IMR-90 (cell line): ENCODE data around the gene ISCU. TPM values are rescaled to one million over a fixed set of nuclear protein-coding genes. Genes with fewer than 3 reads are reported as not detected.

Experiments used
- ATAC-seq: fragments of 200-7000 bp; cut with Tn5 transposase; 2 replicates; pipeline ENCODE4 v1.9.1; 2020; ENCODE audit warnings: low read depth, mild to moderate bottlenecking, moderate library complexity
- BruUV-seq: library from RNA; stranded (reverse); fragments of 400-500 nt; replicated peaks from 2 replicates; lab custom pipeline; 2021; lab: Mats Ljungman, UMichigan
- CTCF ChIA-PET: fragments of 300-600 bp; formaldehyde crosslinking; extraction: SDS; loops from one replicate; lab custom pipeline; 2021; ENCODE audit warnings: antibody characterized with exemption; lab: Yijun Ruan, JAX
- POLR2A ChIA-PET: fragments of 300-600 bp; sonication (Branson Sonifier 250); formaldehyde crosslinking; loops from one replicate; lab custom pipeline; 2022; ENCODE audit warnings: antibody characterized with exemption; ENCODE audit not compliant: unreplicated experiment; lab: Charles Lee
- DNase-seq: peaks from one replicate; pipeline ENCODE4 v3.0.0; 2013
- H2AFZ ChIP-seq: replicated peaks from 2 replicates; pipeline ENCODE3; 2013; ENCODE audit warnings: low read length, mild to moderate bottlenecking; ENCODE audit not compliant: poor library complexity
- H2AK5ac ChIP-seq: 2 replicates; pipeline ENCODE4 v1.6.1; 2013; ENCODE audit warnings: low read depth, low read length, inconsistent platforms
- H2AK9ac ChIP-seq: replicated peaks from 2 replicates; pipeline ENCODE3; 2013; ENCODE audit warnings: mild to moderate bottlenecking, low read depth, low read length, moderate library complexity; ENCODE audit not compliant: poor library complexity
- H2BK120ac ChIP-seq: 2 replicates; pipeline ENCODE4 v1.6.1; 2013; ENCODE audit warnings: low read depth, low read length, inconsistent platforms
- H2BK15ac ChIP-seq: 3 replicates; pipeline ENCODE4 v1.6.1; 2013; ENCODE audit warnings: low read depth, low read length, inconsistent platforms
- H2BK20ac ChIP-seq: 2 replicates; pipeline ENCODE4 v1.6.1; 2013; ENCODE audit warnings: low read depth, mild to moderate bottlenecking, inconsistent platforms, low read length, moderate library complexity
- H2BK5ac ChIP-seq: 2 replicates; pipeline ENCODE4 v1.6.1; 2013; ENCODE audit warnings: mild to moderate bottlenecking, low read depth, low read length, inconsistent platforms; ENCODE audit not compliant: poor library complexity, severe bottlenecking
- H3K14ac ChIP-seq: replicated peaks from 2 replicates; pipeline ENCODE4 v1.6.1; 2013; ENCODE audit warnings: low read depth, low read length, inconsistent platforms
- H3K18ac ChIP-seq: 2 replicates; pipeline ENCODE4 v1.6.1; 2013; ENCODE audit warnings: low read depth, low read length, control low read depth
- H3K23ac ChIP-seq: 2 replicates; pipeline ENCODE4 v1.6.1; 2013; ENCODE audit warnings: low read depth, low read length, inconsistent platforms
- H3K27ac ChIP-seq: 2 replicates; pipeline ENCODE4 v1.5.1; 2013; ENCODE audit warnings: mild to moderate bottlenecking, control low read depth, low read length; ENCODE audit not compliant: insufficient read depth
- H3K27me3 ChIP-seq: 2 replicates; pipeline ENCODE4 v1.6.1; 2013; ENCODE audit warnings: low read length; ENCODE audit not compliant: control insufficient read depth, insufficient read depth
- H3K36me3 ChIP-seq: 2 replicates; pipeline ENCODE4 v1.6.1; 2013; ENCODE audit warnings: low read length, mixed read lengths; ENCODE audit not compliant: control insufficient read depth, insufficient read depth
- H3K4ac ChIP-seq: 2 replicates; pipeline ENCODE4 v1.6.1; 2013; ENCODE audit warnings: low read depth, low read length, inconsistent platforms
- H3K4me1 ChIP-seq: 2 replicates; pipeline ENCODE4 v1.6.1; 2013; ENCODE audit warnings: low read length, mixed read lengths; ENCODE audit not compliant: control insufficient read depth, insufficient read depth
- H3K4me2 ChIP-seq: 2 replicates; pipeline ENCODE4 v1.6.1; 2013; ENCODE audit warnings: low read depth, mild to moderate bottlenecking, control low read depth, low read length, moderate library complexity
- H3K4me3 ChIP-seq: 2 replicates; pipeline ENCODE4 v1.5.1; 2013; ENCODE audit warnings: low read depth, mild to moderate bottlenecking, control low read depth, low read length, moderate library complexity; ENCODE audit not compliant: insufficient read depth
- H3K56ac ChIP-seq: 2 replicates; pipeline ENCODE4 v1.6.1; 2013; ENCODE audit warnings: low read length, inconsistent platforms; ENCODE audit not compliant: insufficient read depth; ENCODE audit errors: extremely low read depth
- H3K79me1 ChIP-seq, 2 experiments: 2 replicates each; pipeline ENCODE4 v1.6.1; 2013; ENCODE audit warnings: low read length in 2 of 2, inconsistent platforms in 1 of 2, low read depth in 1 of 2
- H3K9ac ChIP-seq: 2 replicates; pipeline ENCODE4 v1.6.1; 2013; ENCODE audit warnings: low read depth, low read length, control low read depth
- H3K9me1 ChIP-seq: 2 replicates; pipeline ENCODE4 v1.6.1; 2013; ENCODE audit warnings: low read length, inconsistent platforms; ENCODE audit not compliant: insufficient read depth
- H3K9me3 ChIP-seq: 2 replicates; pipeline ENCODE4 v1.6.1; 2013; ENCODE audit warnings: low read length; ENCODE audit not compliant: control insufficient read depth, insufficient read depth
- H4K20me1 ChIP-seq: 2 replicates; pipeline ENCODE4 v1.6.1; 2013; ENCODE audit warnings: low read length, inconsistent platforms; ENCODE audit not compliant: insufficient read depth
- H4K5ac ChIP-seq: 2 replicates; pipeline ENCODE4 v1.6.1; 2013; ENCODE audit warnings: mild to moderate bottlenecking, low read depth, low read length, control low read depth
- H4K8ac ChIP-seq, 2 experiments: 2 replicates each; pipeline ENCODE4 v1.6.1; 2013; ENCODE audit warnings: low read depth in 2 of 2, low read length in 2 of 2, control low read depth in 1 of 2, inconsistent platforms in 1 of 2
- H4K91ac ChIP-seq: 2 replicates; pipeline ENCODE4 v1.6.1; 2013; ENCODE audit warnings: low read depth, low read length, inconsistent platforms; ENCODE audit not compliant: insufficient read depth
- BHLHE40 ChIP-seq: fragments of 150-350 bp; IDR thresholded peaks from 2 replicates; pipeline ENCODE4 v1.6.1; 2016; ENCODE audit warnings: mild to moderate bottlenecking, low read depth, low read length
- CEBPB ChIP-seq: IDR thresholded peaks from 2 replicates; pipeline ENCODE4 v1.6.1; 2012; ENCODE audit warnings: low read depth, low read length, improper control_type of control experiment
- CHD1 ChIP-seq: IDR thresholded peaks from 2 replicates; pipeline ENCODE4 v1.6.1; 2012; ENCODE audit warnings: low read depth, low read length, improper control_type of control experiment
- CTCF ChIP-seq: conservative IDR thresholded peaks from 2 replicates; pipeline ENCODE4 v1.5.1; 2012; ENCODE audit warnings: mild to moderate bottlenecking, low read depth, low read length, improper control_type of control experiment
- ELK1 ChIP-seq: fragments of 150-350 bp; IDR thresholded peaks from 2 replicates; pipeline ENCODE4 v1.6.1; 2016; ENCODE audit warnings: low read depth, mild to moderate bottlenecking, low read length, moderate library complexity, borderline replicate concordance
- FOS ChIP-seq: fragments of 150-350 bp; IDR thresholded peaks from 2 replicates; pipeline ENCODE4 v1.6.1; 2016; ENCODE audit warnings: low read depth, low read length
- MAFK ChIP-seq: IDR thresholded peaks from 2 replicates; pipeline ENCODE4 v1.6.1; 2012; ENCODE audit warnings: low read depth, low read length, improper control_type of control experiment
- MAZ ChIP-seq: IDR thresholded peaks from 2 replicates; pipeline ENCODE4 v1.6.1; 2012; ENCODE audit warnings: low read depth, mild to moderate bottlenecking, low read length, improper control_type of control experiment, moderate library complexity, borderline replicate concordance
- NFE2L2 ChIP-seq: fragments of 150-350 bp; IDR thresholded peaks from 2 replicates; pipeline ENCODE4 v1.6.1; 2016; ENCODE audit warnings: low read depth, mild to moderate bottlenecking, low read length
- POLR2A ChIP-seq: IDR thresholded peaks from 2 replicates; pipeline ENCODE4 v1.6.1; 2012; ENCODE audit warnings: mild to moderate bottlenecking, low read depth, low read length
- RAD21 ChIP-seq: IDR thresholded peaks from 2 replicates; pipeline ENCODE4 v1.6.1; 2012; ENCODE audit warnings: low read length, improper control_type of control experiment
- RCOR1 ChIP-seq: IDR thresholded peaks from 2 replicates; pipeline ENCODE4 v1.6.1; 2012; ENCODE audit warnings: mild to moderate bottlenecking, low read length, improper control_type of control experiment; ENCODE audit not compliant: insufficient replicate concordance
- RFX5 ChIP-seq: IDR thresholded peaks from 2 replicates; pipeline ENCODE4 v1.8.0; 2012; ENCODE audit warnings: low read depth, mild to moderate bottlenecking, low read length, moderate library complexity
- SMC3 ChIP-seq: fragments of 150-350 bp; IDR thresholded peaks from 2 replicates; pipeline ENCODE4 v1.6.1; 2016; ENCODE audit warnings: low read depth, mild to moderate bottlenecking, antibody characterized with exemption, low read length, moderate library complexity
- WGBS, 2 experiments: methylation state at CpG; one replicate each; pipeline versions ENCODE4 v1.1.5 to v1.1.7; 2013; ENCODE audit warnings: missing lambda C conversion rate in 2 of 2; ENCODE audit not compliant: insufficient read length in 1 of 2; ENCODE audit errors: extremely low coverage in 2 of 2; 5-methylcytosine and 5-hydroxymethylcytosine counted together
- dilution Hi-C: fragments of 300-500 bp; cut with HindIII; formaldehyde crosslinking; loops from one replicate; pipeline ENCODE4 v1.14.3; 2018; ENCODE audit warnings: low sequenced_read_pairs; ENCODE audit not compliant: unreplicated experiment
- in situ Hi-C: fragments of 300-500 bp; cut with MboI; formaldehyde crosslinking; loops from 3 replicates; pipeline ENCODE4 v1.14.3; 2019; ENCODE audit warnings: low sequenced_read_pairs, inconsistent platforms, mixed read lengths
- intact Hi-C: fragments of 100-400 bp; cut with micrococcal nuclease; formaldehyde crosslinking; loops from 2 replicates; pipeline ENCODE4 v1.10.0; 2022
- polyA plus RNA-seq, 3 experiments: library from polyadenylated mRNA; depleted of rRNA; stranded (reverse); fragments of >200 nt; gene quantifications; 2 replicates each; pipeline ENCODE4 v1.2.3, GENCODE V29; 2012; ENCODE audit warnings: low replicate concordance in 1 of 3
- total RNA-seq: library from RNA; depleted of rRNA; stranded (reverse); fragments of >200 nt; gene quantifications from 2 replicates; pipeline ENCODE4 v1.2.3, GENCODE V29; 2012

Gene ISCU
- total and polyA plus RNA-seq, 2 of the 4 experiments (the other 2 are of a cell fraction): 52.7 to 87.2 TPM

GRCh38 chr12:108519558-108519957, 42.8 kb upstream of the ISCU start:
- Histone ChIP-seq H3K79me1 (peaks cover 22 to 60% of the 10 kb centered on the region in 2 experiments), H3K9me3 (no peaks in the 10 kb centered on the region), H3K27me3 (no peaks in the 10 kb centered on the region), H4K20me1 (peaks cover 5% of the 10 kb centered on the region; the same call in 1 of the 2 replicates), H3K14ac (no peak overlapping the region), H4K5ac (no peak overlapping the region), H4K8ac (no peak overlapping the region), H3K27ac (no peak overlapping the region), H3K4me1 (peaks cover 3% of the 10 kb centered on the region), H3K9me1 (peaks cover 18% of the 10 kb centered on the region; the same call in 1 of the 2 replicates), H3K9ac (no peak overlapping the region), H2BK120ac (no peak overlapping the region), H2BK5ac (no peak overlapping the region), H3K36me3 (peaks cover 51% of the 10 kb centered on the region), H3K4ac (no peak overlapping the region), H3K56ac (no peak overlapping the region), H3K18ac (no peak overlapping the region), H2AK5ac (no peak overlapping the region), H2BK15ac (no peak overlapping the region), H3K4me2 (no peak overlapping the region), H2AFZ (no peak overlapping the region), H3K23ac (no peak overlapping the region), H2AK9ac (no peak overlapping the region), H3K4me3 (no peak overlapping the region), H4K91ac (no peak overlapping the region), H2BK20ac (no peak overlapping the region)
- DNase-seq: no peak
- no TSS peak for BruUV-seq
- in situ Hi-C loops (loop anchor here (25.0 kb wide), 1 partner anchor 832 kb away; the partner anchor contains the start of gene PWP1), intact Hi-C loops (no loop called here), dilution Hi-C loops (no loop called here)
- no peak for ATAC-seq
- ChIA-PET POLR2A (no interaction called here), CTCF (no interaction called here)
- TF ChIP-seq SMC3 (no peak), POLR2A (no peak), CHD1 (no peak), MAZ (no peak), ELK1 (no peak), MAFK (no peak), CEBPB (no peak), CTCF (no peak), NFE2L2 (no peak), RCOR1 (no peak), RAD21 (no peak), FOS (no peak), RFX5 (no peak), BHLHE40 (no peak)
- WGBS, 2 experiments: no CpG with 5 or more reads among the region's 4 CpGs
